ENCODE results near the gene FUT6.

- TF ChIP-seq YY1 (IDR thresholded peaks at IDR 0.05; ENCODE audit: insufficient read depth, insufficient read length) (no peak), ZNF274 (IDR thresholded peaks at IDR 0.05; ENCODE audit: low read depth, low read length) (no peak), SUZ12 (IDR thresholded peaks at IDR 0.05; ENCODE audit: extremely low read depth, insufficient read depth, insufficient read length) (no peak)
These were observed 31.2 kb downstream of the FUT6 start for GRCh38 chr19:5808120-5808816.
